SU-DHL-6 (cell line): ENCODE measurements around the gene MAGI3.

ENCODE experiments used
- H2AFZ ChIP-seq: fragments of 200-600 bp; sonication (generic); 2 replicates; pipeline ENCODE4 v1.6.1; 2014; ENCODE audit warnings: low read depth, mild to moderate bottlenecking, moderate library complexity, mixed read lengths, antibody characterized with exemption, low read length; ENCODE audit not compliant: severe bottlenecking
- H3F3A ChIP-seq: fragments of 200-600 bp; shearing (Covaris generic); 2 replicates; pipeline ENCODE4 v1.6.0; 2016; ENCODE audit warnings: antibody characterized with exemption, mild to moderate bottlenecking; ENCODE audit not compliant: insufficient read depth
- H3K27ac ChIP-seq: fragments of 200-600 bp; sonication (generic); 2 replicates; pipeline ENCODE4 v1.5.1; 2016; ENCODE audit warnings: low read depth, mild to moderate bottlenecking, low read length, moderate library complexity, mixed read lengths
- H3K27me3 ChIP-seq: fragments of 200-600 bp; sonication (generic), shearing (Covaris generic); 2 replicates; pipeline ENCODE4 v1.6.0; 2014; ENCODE audit warnings: mild to moderate bottlenecking, low read length
- H3K36me3 ChIP-seq: fragments of 200-600 bp; sonication (generic); 2 replicates; pipeline ENCODE4 v1.6.1; 2014; ENCODE audit warnings: mild to moderate bottlenecking, low read length, mixed read lengths
- H3K4me2 ChIP-seq: fragments of 300-600, 200-600 bp; shearing (Covaris generic), sonication (generic); 2 replicates; pipeline ENCODE4 v1.6.0; 2014; ENCODE audit warnings: low read length, low read depth, mild to moderate bottlenecking; ENCODE audit not compliant: poor library complexity, severe bottlenecking
- H3K4me3 ChIP-seq: fragments of 200-600 bp; sonication (generic); 2 replicates; pipeline ENCODE4 v1.5.1; 2014; ENCODE audit warnings: antibody characterized with exemption, low read length, mild to moderate bottlenecking, mixed read lengths; ENCODE audit not compliant: insufficient read depth, poor library complexity, severe bottlenecking
- H3K79me2 ChIP-seq: fragments of 200-600 bp; sonication (generic); 2 replicates; pipeline ENCODE4 v1.6.1; 2014; ENCODE audit warnings: mild to moderate bottlenecking, low read length, moderate library complexity; ENCODE audit not compliant: insufficient read depth
- H3K9ac ChIP-seq: fragments of 200-600 bp; sonication (generic); 2 replicates; pipeline ENCODE4 v1.7.0; 2014; ENCODE audit warnings: mild to moderate bottlenecking, low read length
- H3K9me2 ChIP-seq: fragments of 200-600 bp; sonication (generic); replicated peaks from 2 replicates; pipeline ENCODE4 v1.6.1; 2014; ENCODE audit warnings: low read length; ENCODE audit not compliant: insufficient read depth
- H3K9me3 ChIP-seq: fragments of 200-600 bp; sonication (generic); 2 replicates; pipeline ENCODE4 v1.6.1; 2014; ENCODE audit warnings: low read length, mixed read lengths; ENCODE audit not compliant: insufficient read depth
- H4K20me1 ChIP-seq: fragments of 200-600 bp; sonication (generic); 2 replicates; pipeline ENCODE4 v1.6.1; 2014; ENCODE audit warnings: low read depth, mild to moderate bottlenecking, antibody characterized with exemption, low read length, moderate library complexity, mixed read lengths
- CTCF ChIP-seq: fragments of 200-600 bp; sonication (generic); IDR thresholded peaks from one replicate; pipeline ENCODE4 v1.5.1; 2017; ENCODE audit warnings: antibody characterized with exemption, mild to moderate bottlenecking, low read length, moderate library complexity; ENCODE audit not compliant: insufficient read depth, poor library complexity, severe bottlenecking
- EZH2phosphoT487 ChIP-seq: fragments of 200-600 bp; sonication (generic), shearing (Covaris generic); conservative IDR thresholded peaks from 2 replicates; pipeline ENCODE4 v1.6.1; 2018; ENCODE audit warnings: mild to moderate bottlenecking, antibody characterized with exemption, low read length, moderate library complexity, mixed read lengths

Gene MAGI3

GRCh38 chr1:113545210-113545609 lies 154.9 kb downstream of the MAGI3 start:
- Histone ChIP-seq H3F3A (no peaks in the 10 kb centered on the region), H3K27me3 (no peaks in the 10 kb centered on the region), H3K9me2 (no peaks in the 10 kb centered on the region), H2AFZ (no peak overlapping the region), H3K4me2 (no peak overlapping the region), H3K4me3 (no peak overlapping the region), H3K27ac (no peak overlapping the region), H3K79me2 (no peaks in the 10 kb centered on the region), H3K36me3 (no peaks in the 10 kb centered on the region), H4K20me1 (no peaks in the 10 kb centered on the region), H3K9me3 (no peaks in the 10 kb centered on the region), H3K9ac (no peak overlapping the region)
- TF ChIP-seq CTCF = no peak
- no peak for TF ChIP-seq EZH2phosphoT487

GRCh38 chr1:113545626-113546025 lies 155.3 kb downstream of the MAGI3 start:
- no peaks in the 10 kb centered on the region for H3F3A ChIP-seq

GRCh38 chr1:113551728-113552127 lies 161.4 kb downstream of the MAGI3 start:
- no peak overlapping the region for H3K4me2 ChIP-seq
- no peaks in the 10 kb centered on the region for H3K36me3 ChIP-seq
- no peaks in the 10 kb centered on the region for H3K27me3 ChIP-seq
- H3K9ac ChIP-seq = no peak overlapping the region
- H3K79me2 ChIP-seq = no peaks in the 10 kb centered on the region
- no peak overlapping the region for H3K4me3 ChIP-seq
- TF ChIP-seq EZH2phosphoT487 (no peak), CTCF (no peak)
- no peak overlapping the region for H2AFZ ChIP-seq
- H3K9me3 ChIP-seq = no peaks in the 10 kb centered on the region
- no peaks in the 10 kb centered on the region for H3F3A ChIP-seq
- H4K20me1 ChIP-seq = no peaks in the 10 kb centered on the region
- no peak overlapping the region for H3K27ac ChIP-seq
- no peaks in the 10 kb centered on the region for H3K9me2 ChIP-seq

More at GRCh38 chr1:113545626-113546025, 155.3 kb downstream of the MAGI3 start:
- Histone ChIP-seq H3K9me3 (no peaks in the 10 kb centered on the region), H3K9ac (no peak overlapping the region), H3K9me2 (no peaks in the 10 kb centered on the region), H3K4me3 (no peak overlapping the region), H3K79me2 (no peaks in the 10 kb centered on the region), H2AFZ (no peak overlapping the region), H3K36me3 (no peaks in the 10 kb centered on the region), H3K27me3 (no peaks in the 10 kb centered on the region), H3K27ac (no peak overlapping the region), H4K20me1 (no peaks in the 10 kb centered on the region), H3K4me2 (no peak overlapping the region)
- no peak for TF ChIP-seq CTCF

- no peak overlapping the region for H2AFZ ChIP-seq
- H3F3A ChIP-seq = no peaks in the 10 kb centered on the region
- H3K9me2 ChIP-seq = no peaks in the 10 kb centered on the region
- H3K27me3 ChIP-seq = no peaks in the 10 kb centered on the region
- no peaks in the 10 kb centered on the region for H3K79me2 ChIP-seq
- no peak overlapping the region for H3K4me3 ChIP-seq
- no peaks in the 10 kb centered on the region for H4K20me1 ChIP-seq
- no peaks in the 10 kb centered on the region for H3K36me3 ChIP-seq
- no peak overlapping the region for H3K27ac ChIP-seq
- H3K9ac ChIP-seq = no peak overlapping the region
- H3K4me2 ChIP-seq = no peak overlapping the region
- TF ChIP-seq EZH2phosphoT487 = no peak
- no peak for TF ChIP-seq CTCF
- no peaks in the 10 kb centered on the region for H3K9me3 ChIP-seq
Measured at GRCh38 chr1:113552244-113552643, 161.9 kb downstream of the MAGI3 start.
